Measurements from ENCODE around the gene SCGB3A1. TPM values are rescaled to one million over a fixed set of nuclear protein-coding genes. Genes with fewer than 3 reads are reported as not detected.

SCGB3A1 gene
- total RNA-seq, 1 donor from 2014 or later, result 1.0 TPM

DNA sequence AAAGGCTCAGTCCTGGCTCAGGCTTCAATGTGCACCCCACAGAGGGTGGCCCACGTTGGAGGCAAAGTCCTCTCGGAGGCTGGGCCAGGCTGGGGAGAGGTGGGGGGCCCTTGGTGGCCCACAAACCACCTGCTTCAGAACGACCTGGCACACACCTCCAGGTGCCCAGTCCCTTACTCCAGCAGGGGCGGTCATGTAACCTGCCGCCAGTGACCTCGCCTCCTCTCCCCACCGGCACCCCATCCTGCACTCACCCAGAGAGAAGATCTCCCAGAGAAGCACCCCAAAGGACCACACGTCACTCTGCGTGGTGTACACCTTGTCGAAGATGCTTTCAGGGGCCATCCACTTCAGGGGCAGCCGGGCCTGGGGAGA, 22.5 kb upstream of the SCGB3A1 start:
- Histone ChIP-seq H3K9ac (ENCODE audit: low read depth in 1 of 3, low read length in 3 of 3) (no peak overlapping the region), H3K36me3 (ENCODE audit: control insufficient read depth in 3 of 3, insufficient read depth in 3 of 3, low read length in 3 of 3) (no peaks in the 10 kb centered on the region), H3K4me3 (ENCODE audit: low read length in 3 of 3) (no peak overlapping the region), H3K27me3 (ENCODE audit: control insufficient read depth in 3 of 3, insufficient read depth in 3 of 3, low read length in 3 of 3) (peaks cover 0 to 22% (median 6%) of the 10 kb centered on the region in 3 donors), H3K4me1 (ENCODE audit: control insufficient read depth in 3 of 3, insufficient read depth in 3 of 3, low read length in 3 of 3) (no peaks in the 10 kb centered on the region), H3K9me3 (ENCODE audit: control insufficient read depth in 3 of 3, low read length in 3 of 3) (no peaks in the 10 kb centered on the region), H3K27ac (ENCODE audit: low read depth, low read length) (no peak overlapping the region)

DNA sequence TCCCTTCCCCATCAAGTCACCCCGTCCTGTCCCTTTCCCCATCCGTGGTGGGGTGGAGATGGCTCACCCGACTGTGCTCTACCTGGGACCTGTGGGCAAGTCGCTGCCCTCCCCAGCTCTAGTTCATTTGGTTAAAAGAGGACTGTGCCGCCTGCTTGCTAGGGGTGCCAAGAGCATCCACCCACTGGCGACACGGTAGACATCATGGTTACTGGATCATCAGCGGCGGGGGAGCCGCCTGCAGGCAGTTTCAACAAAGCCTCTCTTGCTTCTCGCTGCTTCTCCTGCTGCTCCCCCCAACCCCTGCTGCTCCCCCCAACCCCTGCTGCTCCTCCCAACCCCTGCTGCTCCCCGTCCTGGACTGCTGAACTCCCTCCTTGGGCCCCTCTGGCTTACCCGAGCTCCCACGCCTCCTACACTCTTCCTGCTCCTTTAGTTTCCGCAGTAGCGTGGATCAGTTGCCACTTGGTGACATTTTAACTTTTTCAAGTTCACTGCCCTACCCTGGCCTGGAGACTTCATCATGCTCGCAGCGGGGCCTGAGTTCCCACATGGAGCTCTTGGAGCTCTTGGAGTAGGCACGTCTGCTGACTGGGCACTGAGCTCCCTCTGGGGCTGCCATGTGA, 22.0 kb upstream of the SCGB3A1 start:
- H3K4me1 ChIP-seq (ENCODE audit: control insufficient read depth in 3 of 3, insufficient read depth in 3 of 3, low read length in 3 of 3), result no peaks in the 10 kb centered on the region
- no peak overlapping the region for H3K9ac ChIP-seq (ENCODE audit: low read depth in 1 of 3, low read length in 3 of 3)
- no peak overlapping the region for H3K4me3 ChIP-seq (ENCODE audit: low read length in 3 of 3)
- no peak overlapping the region for H3K27ac ChIP-seq (ENCODE audit: low read depth, low read length)
- H3K27me3 ChIP-seq (ENCODE audit: control insufficient read depth in 3 of 3, insufficient read depth in 3 of 3, low read length in 3 of 3), result peaks cover 0 to 20% (median under 1%) of the 10 kb centered on the region in 3 donors
- H3K36me3 ChIP-seq (ENCODE audit: control insufficient read depth in 3 of 3, insufficient read depth in 3 of 3, low read length in 3 of 3), result no peaks in the 10 kb centered on the region
- H3K9me3 ChIP-seq (ENCODE audit: control insufficient read depth in 3 of 3, low read length in 3 of 3), result no peaks in the 10 kb centered on the region

- H3K9me3 ChIP-seq (ENCODE audit: control insufficient read depth in 3 of 3, low read length in 3 of 3), result no peaks in the 10 kb centered on the region
- H3K4me1 ChIP-seq (ENCODE audit: control insufficient read depth in 3 of 3, insufficient read depth in 3 of 3, low read length in 3 of 3), result no peaks in the 10 kb centered on the region
- no peak overlapping the region for H3K4me3 ChIP-seq (ENCODE audit: low read length in 3 of 3)
- H3K27me3 ChIP-seq (ENCODE audit: control insufficient read depth in 3 of 3, insufficient read depth in 3 of 3, low read length in 3 of 3), result peaks cover 0 to 20% (median 0%) of the 10 kb centered on the region in 3 donors
- no peak overlapping the region for H3K9ac ChIP-seq (ENCODE audit: low read depth in 1 of 3, low read length in 3 of 3)
- no peak overlapping the region for H3K27ac ChIP-seq (ENCODE audit: low read depth, low read length)
- no peaks in the 10 kb centered on the region for H3K36me3 ChIP-seq (ENCODE audit: control insufficient read depth in 3 of 3, insufficient read depth in 3 of 3, low read length in 3 of 3)
Observed at GRCh38 chr5:180612683-180613082, 21.4 kb upstream of the SCGB3A1 start.

- Histone ChIP-seq H3K27ac (ENCODE audit: low read depth, low read length) (no peak overlapping the region), H3K36me3 (ENCODE audit: control insufficient read depth in 3 of 3, insufficient read depth in 3 of 3, low read length in 3 of 3) (no peaks in the 10 kb centered on the region), H3K4me3 (ENCODE audit: low read length in 3 of 3) (no peak overlapping the region)
Observed at GRCh38 chr5:180611140-180611850, 20.0 kb upstream of the SCGB3A1 start.

GRCh38 chr5:180609817-180610550, 18.7 kb upstream of the SCGB3A1 start:
- Histone ChIP-seq H3K4me1 (ENCODE audit: control insufficient read depth in 3 of 3, insufficient read depth in 3 of 3, low read length in 3 of 3) (no peaks in the 10 kb centered on the region), H3K4me3 (ENCODE audit: low read length in 3 of 3) (no peak overlapping the region), H3K27ac (ENCODE audit: low read depth, low read length) (no peak overlapping the region), H3K9me3 (ENCODE audit: control insufficient read depth in 3 of 3, low read length in 3 of 3) (peaks cover 0 to 2% (median 0%) of the 10 kb centered on the region in 3 donors), H3K9ac (ENCODE audit: low read depth in 1 of 3, low read length in 3 of 3) (no peak overlapping the region), H3K36me3 (ENCODE audit: control insufficient read depth in 3 of 3, insufficient read depth in 3 of 3, low read length in 3 of 3) (no peaks in the 10 kb centered on the region), H3K27me3 (ENCODE audit: control insufficient read depth in 3 of 3, insufficient read depth in 3 of 3, low read length in 3 of 3) (peaks cover 0 to 15% (median 0%) of the 10 kb centered on the region in 3 donors)

More at GRCh38 chr5:180611140-180611850, 20.0 kb upstream of the SCGB3A1 start:
- Histone ChIP-seq H3K9ac (ENCODE audit: low read depth in 1 of 3, low read length in 3 of 3) (no peak overlapping the region), H3K27me3 (ENCODE audit: control insufficient read depth in 3 of 3, insufficient read depth in 3 of 3, low read length in 3 of 3) (peaks cover 0 to 15% (median 0%) of the 10 kb centered on the region in 3 donors), H3K9me3 (ENCODE audit: control insufficient read depth in 3 of 3, low read length in 3 of 3) (peaks cover 0 to under 1% (median 0%) of the 10 kb centered on the region in 3 donors), H3K4me1 (ENCODE audit: control insufficient read depth in 3 of 3, insufficient read depth in 3 of 3, low read length in 3 of 3) (no peaks in the 10 kb centered on the region)

DNA sequence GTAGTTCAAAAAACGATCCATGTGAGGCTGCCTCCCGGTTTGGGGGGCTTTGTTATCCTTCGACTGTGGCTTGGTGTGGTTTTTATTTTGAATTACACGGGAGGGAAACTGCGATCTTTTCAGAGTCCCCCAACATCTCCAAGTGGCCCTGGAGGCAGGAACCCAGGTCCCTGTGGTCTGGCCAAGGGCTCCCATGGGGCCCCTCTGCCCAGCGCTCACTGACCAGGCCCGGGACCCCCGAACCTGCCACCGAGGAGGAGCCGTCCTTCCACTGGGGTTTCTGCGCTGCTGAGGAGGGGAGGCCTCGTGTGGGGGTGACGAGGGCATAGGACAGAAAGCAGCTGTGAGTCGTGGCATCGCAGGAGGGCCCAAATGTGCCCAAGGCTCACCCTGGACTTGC, 18.1 kb upstream of the SCGB3A1 start:
- no peaks in the 10 kb centered on the region for H3K4me1 ChIP-seq (ENCODE audit: control insufficient read depth in 3 of 3, insufficient read depth in 3 of 3, low read length in 3 of 3)
- no peaks in the 10 kb centered on the region for H3K36me3 ChIP-seq (ENCODE audit: control insufficient read depth in 3 of 3, insufficient read depth in 3 of 3, low read length in 3 of 3)
- no peak overlapping the region for H3K4me3 ChIP-seq (ENCODE audit: low read length in 3 of 3)
- H3K27me3 ChIP-seq (ENCODE audit: control insufficient read depth in 3 of 3, insufficient read depth in 3 of 3, low read length in 3 of 3), result peaks cover 0 to 16% (median 0%) of the 10 kb centered on the region in 3 donors
- no peak overlapping the region for H3K9ac ChIP-seq (ENCODE audit: low read depth in 1 of 3, low read length in 3 of 3)
- H3K27ac ChIP-seq (ENCODE audit: low read depth, low read length), result no peak overlapping the region
- peaks cover 0 to 2% (median 0%) of the 10 kb centered on the region in 3 donors for H3K9me3 ChIP-seq (ENCODE audit: control insufficient read depth in 3 of 3, low read length in 3 of 3)

GRCh38 chr5:180608572-180609310, 17.4 kb upstream of the SCGB3A1 start:
- no peak overlapping the region for H3K9ac ChIP-seq (ENCODE audit: low read depth in 1 of 3, low read length in 3 of 3)
- H3K27me3 ChIP-seq (ENCODE audit: control insufficient read depth in 3 of 3, insufficient read depth in 3 of 3, low read length in 3 of 3), result peaks cover 0 to 21% (median 0%) of the 10 kb centered on the region in 3 donors
- H3K9me3 ChIP-seq (ENCODE audit: control insufficient read depth in 3 of 3, low read length in 3 of 3), result peaks cover 0 to 2% (median 0%) of the 10 kb centered on the region in 3 donors
- no peak overlapping the region for H3K4me3 ChIP-seq (ENCODE audit: low read length in 3 of 3)
- H3K4me1 ChIP-seq (ENCODE audit: control insufficient read depth in 3 of 3, insufficient read depth in 3 of 3, low read length in 3 of 3), result no peaks in the 10 kb centered on the region
- no peaks in the 10 kb centered on the region for H3K36me3 ChIP-seq (ENCODE audit: control insufficient read depth in 3 of 3, insufficient read depth in 3 of 3, low read length in 3 of 3)
- H3K27ac ChIP-seq (ENCODE audit: low read depth, low read length), result no peak overlapping the region

DNA sequence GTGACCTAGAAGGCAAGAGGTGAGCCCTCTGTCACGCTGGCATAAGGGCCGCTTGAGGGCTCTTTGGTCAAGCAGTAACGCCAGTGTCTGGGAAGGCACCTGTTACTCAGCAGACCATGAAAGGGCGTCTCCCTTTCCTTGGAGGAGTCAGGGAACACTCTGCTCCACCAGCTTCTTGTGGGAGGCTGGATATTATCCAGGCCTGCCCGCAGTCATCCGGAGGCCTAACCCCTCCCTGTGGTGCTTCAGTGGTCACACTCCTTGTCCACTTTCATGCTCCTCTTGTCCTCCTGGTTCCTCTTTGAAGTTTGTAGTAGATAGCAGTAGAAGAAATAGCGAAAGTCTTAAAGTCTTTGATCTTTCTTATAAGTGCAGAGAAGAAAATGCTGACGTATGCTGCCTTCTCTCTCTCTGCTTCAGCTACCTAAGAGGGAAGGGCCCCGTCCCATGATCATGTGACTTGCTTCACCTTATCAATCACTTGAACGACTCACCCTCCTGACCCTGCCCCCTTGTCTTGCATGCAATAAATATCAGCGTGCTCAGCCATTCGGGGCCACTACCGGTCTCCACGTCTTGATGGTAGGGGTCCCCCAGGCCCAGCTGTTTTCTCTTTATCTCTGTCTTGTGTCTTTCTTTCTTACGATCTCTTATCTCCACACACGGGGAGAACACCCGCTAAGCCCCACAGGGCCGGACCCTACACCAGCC, 16.7 kb upstream of the SCGB3A1 start:
- H3K27ac ChIP-seq (ENCODE audit: low read depth, low read length), result no peak overlapping the region
- H3K36me3 ChIP-seq (ENCODE audit: control insufficient read depth in 3 of 3, insufficient read depth in 3 of 3, low read length in 3 of 3), result no peaks in the 10 kb centered on the region
- H3K4me3 ChIP-seq (ENCODE audit: low read length in 3 of 3), result no peak overlapping the region
- H3K9me3 ChIP-seq (ENCODE audit: control insufficient read depth in 3 of 3, low read length in 3 of 3), result peaks cover 0 to 2% (median 0%) of the 10 kb centered on the region in 3 donors
- H3K27me3 ChIP-seq (ENCODE audit: control insufficient read depth in 3 of 3, insufficient read depth in 3 of 3, low read length in 3 of 3), result peaks cover 0 to 21% (median 0%) of the 10 kb centered on the region in 3 donors
- no peak overlapping the region for H3K9ac ChIP-seq (ENCODE audit: low read depth in 1 of 3, low read length in 3 of 3)
- H3K4me1 ChIP-seq (ENCODE audit: control insufficient read depth in 3 of 3, insufficient read depth in 3 of 3, low read length in 3 of 3), result no peaks in the 10 kb centered on the region

DNA sequence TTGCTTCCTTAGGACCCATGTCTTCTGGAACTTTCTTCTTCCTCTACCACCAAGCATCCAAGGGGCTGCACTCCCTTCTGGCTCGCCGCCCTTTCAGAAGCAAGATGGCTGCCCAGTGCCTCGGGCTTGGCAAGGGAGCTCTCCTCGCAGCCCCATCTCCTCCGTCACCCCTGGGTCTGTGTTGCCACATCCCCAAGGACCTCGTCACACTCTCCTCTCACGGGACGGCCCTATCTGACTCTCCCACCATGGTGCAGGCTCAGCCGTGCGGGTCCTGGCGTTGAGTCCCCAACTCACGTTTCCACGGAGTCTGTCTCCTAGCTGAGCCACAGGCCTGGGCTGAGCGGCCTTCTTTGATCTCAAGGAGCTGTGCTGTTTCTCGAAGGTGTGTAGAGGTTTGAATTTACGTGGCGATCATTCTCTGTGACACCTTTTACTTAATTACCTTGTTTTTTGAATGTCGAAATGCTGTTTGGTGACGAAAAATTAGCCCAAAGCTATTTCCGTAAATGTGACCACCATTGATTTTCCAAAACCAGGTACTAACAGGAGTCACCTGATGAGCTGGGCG, 15.0 kb upstream of the SCGB3A1 start:
- Histone ChIP-seq H3K9me3 (ENCODE audit: control insufficient read depth in 3 of 3, low read length in 3 of 3) (peaks cover 0 to 2% (median 0%) of the 10 kb centered on the region in 3 donors), H3K27ac (ENCODE audit: low read depth, low read length) (no peak overlapping the region), H3K4me1 (ENCODE audit: control insufficient read depth in 3 of 3, insufficient read depth in 3 of 3, low read length in 3 of 3) (no peaks in the 10 kb centered on the region), H3K36me3 (ENCODE audit: control insufficient read depth in 3 of 3, insufficient read depth in 3 of 3, low read length in 3 of 3) (no peaks in the 10 kb centered on the region), H3K4me3 (ENCODE audit: low read length in 3 of 3) (no peak overlapping the region), H3K9ac (ENCODE audit: low read depth in 1 of 3, low read length in 3 of 3) (no peak overlapping the region), H3K27me3 (ENCODE audit: control insufficient read depth in 3 of 3, insufficient read depth in 3 of 3, low read length in 3 of 3) (peaks cover 0 to 16% (median 0%) of the 10 kb centered on the region in 3 donors)

Data from skeletal muscle tissue (tissue), 4 donors.